NCI-H1105 treated with DMSO at 0.1 percent for 48 hours (cell line): ENCODE results near the gene RUFY3.
A peak's percentile ranks its signal among the peaks of the same experiment; 100 is the strongest.
"Not testable (repeated sequence)": the region's sequence is repeated elsewhere in the genome, so short reads cannot be mapped to it uniquely, and the experiment has no call there.

Experiments used
- DNase-seq: peaks from one replicate; lab custom pipeline; 2025; lab: John Stamatoyannopoulos, UW

The RUFY3 gene

GRCh38 chr4:70788733-70789132 lies 67.0 kb downstream of the RUFY3 start:
- DNase-seq, result no peak

- no peak for DNase-seq
Observed at GRCh38 chr4:70793626-70794025, 71.9 kb downstream of the RUFY3 start.

GRCh38 chr4:70801265-70801809 lies 79.6 kb downstream of the RUFY3 start:
- DNase-seq, result no peak

GRCh38 chr4:70802928-70803580 lies 81.3 kb downstream of the RUFY3 start:
- no peak for DNase-seq

- no peak for DNase-seq
Observed at GRCh38 chr4:70808151-70808550, 86.4 kb downstream of the RUFY3 start.

- no peak for DNase-seq
Observed at GRCh38 chr4:70815370-70815769, 93.6 kb downstream of the RUFY3 start.

GRCh38 chr4:70816894-70817293 lies 95.1 kb downstream of the RUFY3 start:
- DNase-seq, result no peak

GRCh38 chr4:70818173-70818855 lies 96.5 kb downstream of the RUFY3 start:
- DNase-seq, result no peak

- no peak for DNase-seq
Observed at GRCh38 chr4:70818921-70819320, 97.2 kb downstream of the RUFY3 start.

- DNase-seq, result no peak
Observed at GRCh38 chr4:70829015-70829414, 107.3 kb downstream of the RUFY3 start.

GRCh38 chr4:70829492-70829891 lies 107.7 kb downstream of the RUFY3 start:
- DNase-seq, result no peak

GRCh38 chr4:70830054-70830453 lies 108.3 kb downstream of the RUFY3 start:
- DNase-seq, result no peak

GRCh38 chr4:70831293-70831692 lies 109.5 kb downstream of the RUFY3 start:
- no peak for DNase-seq

GRCh38 chr4:70833675-70834074 lies 111.9 kb downstream of the RUFY3 start:
- DNase-seq, result no peak

- DNase-seq, result no peak
Observed at GRCh38 chr4:70836081-70836480, 114.3 kb downstream of the RUFY3 start.

- peak; percentile 1 for DNase-seq
Observed at GRCh38 chr4:70838204-70838603, 116.4 kb downstream of the RUFY3 start.

- DNase-seq, result peak; percentile 50
Observed at GRCh38 chr4:70838666-70839588, 117.2 kb downstream of the RUFY3 start.

- peak; percentile 66 for DNase-seq
Observed at GRCh38 chr4:70839589-70840093, 117.9 kb downstream of the RUFY3 start, which contains the start of gene GRSF1. GRSF1 (minus strand) TSS chr4:70839890; CDS start chr4:70839827, 63 bp downstream.

- not testable (repeated sequence) for DNase-seq
Observed at GRCh38 chr4:70840137-70840536, 118.4 kb downstream of the RUFY3 start.

- not testable (repeated sequence) for DNase-seq
Observed at GRCh38 chr4:70840631-70841030, 118.9 kb downstream of the RUFY3 start.

GRCh38 chr4:70841211-70841610 lies 119.4 kb downstream of the RUFY3 start:
- DNase-seq, result no peak

- DNase-seq, result no peak
Observed at GRCh38 chr4:70841951-70842350, 120.2 kb downstream of the RUFY3 start.
